ES-I3 (cell line): ENCODE data around the gene ATP5MC2.
"Not testable (repeated sequence)": the region's sequence is repeated elsewhere in the genome, so short reads cannot be mapped to it uniquely, and the experiment has no call there.

Experiments used
- H3K36me3 ChIP-seq: 2 replicates; pipeline ENCODE4 v1.6.1; 2013; ENCODE audit warnings: mild to moderate bottlenecking, low read length, control low read depth, moderate library complexity; ENCODE audit not compliant: insufficient read depth
- H3K4me1 ChIP-seq: 2 replicates; pipeline ENCODE4 v1.6.1; 2013; ENCODE audit warnings: mild to moderate bottlenecking, control low read depth, low read length; ENCODE audit not compliant: insufficient read depth
- H3K9ac ChIP-seq: 2 replicates; pipeline ENCODE4 v1.6.1; 2013; ENCODE audit warnings: low read depth, mild to moderate bottlenecking, low read length, moderate library complexity
- H3K9me3 ChIP-seq: 2 replicates; pipeline ENCODE4 v1.6.1; 2013; ENCODE audit warnings: mild to moderate bottlenecking, low read length, moderate library complexity; ENCODE audit not compliant: control insufficient read depth, insufficient read depth

The ATP5MC2 gene

DNA sequence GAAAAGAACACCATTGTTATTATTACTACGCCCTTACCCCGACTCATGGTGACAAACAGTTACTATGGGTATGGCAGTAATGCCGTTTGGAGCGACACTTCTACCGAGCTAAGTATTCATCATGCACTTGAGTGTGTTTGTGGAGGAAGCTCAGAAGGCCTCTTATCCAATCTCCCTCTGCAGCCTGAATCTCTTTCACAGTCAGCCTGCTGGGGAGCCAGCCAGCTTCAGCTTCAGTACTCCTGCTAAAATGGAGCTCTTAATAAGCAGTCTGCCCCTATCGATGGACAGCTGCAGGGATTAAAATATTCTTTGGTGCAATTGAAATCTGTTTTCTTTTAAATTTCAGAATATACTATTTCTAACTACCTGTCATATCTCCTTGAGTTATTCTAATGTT is 24.7 kb upstream of the ATP5MC2 start:
- H3K9ac ChIP-seq = no peak overlapping the region
- H3K4me1 ChIP-seq = no peaks in the 10 kb centered on the region
- no peaks in the 10 kb centered on the region for H3K9me3 ChIP-seq
- H3K36me3 ChIP-seq = no peaks in the 10 kb centered on the region

DNA sequence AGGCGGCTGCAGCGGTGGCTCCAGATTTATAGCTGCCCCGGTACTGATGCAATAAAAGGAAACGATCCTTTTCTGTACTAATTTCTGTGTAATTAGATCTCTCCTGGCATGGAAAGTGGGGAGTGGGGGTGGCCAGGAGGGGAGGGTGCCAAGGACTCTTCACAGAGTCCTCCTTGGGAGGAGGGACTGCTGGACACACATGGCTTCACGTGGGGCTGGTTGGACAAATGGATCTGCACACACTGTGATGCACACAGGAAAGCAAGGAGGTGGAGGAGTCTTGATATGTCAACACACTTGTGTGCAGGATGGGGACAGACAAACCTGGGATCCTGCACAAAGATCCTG is 23.8 kb upstream of the ATP5MC2 start:
- Histone ChIP-seq H3K36me3 (no peaks in the 10 kb centered on the region), H3K4me1 (no peaks in the 10 kb centered on the region), H3K9me3 (no peaks in the 10 kb centered on the region), H3K9ac (no peak overlapping the region)

DNA sequence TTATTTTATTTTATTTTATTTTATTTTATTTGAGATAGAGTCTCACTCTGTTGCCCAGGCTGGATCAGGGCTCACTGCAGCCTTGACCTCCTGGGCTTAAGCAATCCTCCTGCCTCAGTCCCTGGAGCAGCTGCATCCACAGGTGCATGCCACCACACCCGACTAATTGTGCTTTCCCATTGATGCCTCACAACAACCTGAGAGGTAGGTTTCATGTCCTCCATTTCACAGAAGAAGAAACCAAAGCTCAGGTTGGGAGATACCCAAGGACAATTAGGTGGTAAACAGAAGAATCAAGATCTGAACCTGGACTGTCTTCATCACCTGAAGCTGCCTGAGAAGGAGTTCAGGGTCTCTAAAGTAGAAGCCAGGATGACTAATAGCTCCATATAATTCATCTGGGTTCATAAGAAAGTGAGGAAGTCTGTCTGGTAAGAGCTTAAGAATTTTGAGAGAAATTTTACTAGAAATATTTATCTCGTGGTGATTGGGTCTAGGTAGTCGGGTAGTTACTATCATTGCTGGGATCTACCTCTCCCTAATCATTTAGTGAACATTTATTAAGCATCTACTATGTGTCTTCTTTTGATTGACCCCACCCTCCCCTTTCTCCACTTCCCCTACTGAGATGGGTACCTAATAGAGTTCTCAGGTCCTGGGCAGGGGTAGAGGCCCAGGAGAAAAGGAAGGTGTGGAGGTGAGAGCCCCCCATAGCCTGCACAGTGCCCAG is 23.2 kb upstream of the ATP5MC2 start:
- Histone ChIP-seq H3K4me1 (no peaks in the 10 kb centered on the region; the same call in 1 of the 2 replicates), H3K9me3 (no peaks in the 10 kb centered on the region), H3K9ac (no peak overlapping the region), H3K36me3 (no peaks in the 10 kb centered on the region)

DNA sequence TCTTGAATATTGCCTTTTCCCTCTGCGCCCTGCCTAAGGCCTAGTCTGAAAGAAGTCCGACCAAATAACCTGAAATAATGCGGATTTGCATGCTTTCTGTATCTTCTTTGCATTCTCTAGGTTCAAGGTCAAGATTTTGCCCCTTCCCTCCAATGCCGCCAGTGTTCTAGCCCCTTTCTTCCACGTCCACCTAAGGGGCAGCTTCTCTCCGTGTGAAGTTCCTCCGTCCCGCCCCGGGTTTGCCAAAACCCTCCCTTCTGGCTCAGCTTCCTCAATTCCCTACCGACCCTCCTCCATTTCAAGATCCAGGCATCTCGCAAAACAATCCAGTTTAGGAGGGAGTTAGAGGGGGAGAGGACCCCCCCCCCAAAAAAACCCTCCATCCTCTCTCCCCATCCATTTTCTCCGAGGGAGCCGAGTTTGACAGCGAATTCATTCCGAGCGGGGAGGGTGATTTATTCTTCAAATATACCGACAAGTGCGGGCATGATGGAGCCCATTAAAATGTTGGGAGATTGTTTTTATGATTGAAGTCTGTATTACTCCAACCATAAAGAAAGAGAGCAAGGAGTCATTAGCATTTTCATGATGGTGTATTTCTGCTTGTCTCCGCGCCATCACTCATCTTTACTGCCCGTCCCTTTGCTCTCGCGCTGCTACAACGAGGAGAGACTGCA is 20.9 kb upstream of the ATP5MC2 start:
- no peaks in the 10 kb centered on the region for H3K36me3 ChIP-seq
- H3K9ac ChIP-seq = peak overlapping the region; percentile 59
- no peaks in the 10 kb centered on the region for H3K9me3 ChIP-seq
- no peaks in the 10 kb centered on the region; the same call in 1 of the 2 replicates for H3K4me1 ChIP-seq

DNA sequence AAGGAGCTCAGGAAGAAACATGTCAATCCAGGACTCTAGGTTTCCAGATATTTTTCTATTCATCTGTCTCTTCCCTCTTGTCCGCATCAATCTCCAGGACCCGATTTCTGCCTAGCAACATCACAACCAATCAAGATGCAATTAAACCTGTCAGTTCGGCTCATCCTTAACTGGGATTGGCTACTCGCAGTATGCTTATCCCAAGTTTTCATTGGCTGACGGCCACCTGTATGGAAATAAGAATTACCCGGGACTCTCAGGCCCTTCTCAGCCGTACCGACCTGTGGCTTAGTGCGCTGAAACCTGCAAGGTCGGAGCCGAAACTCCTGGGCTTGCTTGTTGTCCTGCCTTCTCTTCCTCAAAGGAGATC is 20.4 kb upstream of the ATP5MC2 start:
- no peaks in the 10 kb centered on the region; the same call in 1 of the 2 replicates for H3K4me1 ChIP-seq
- H3K9ac ChIP-seq = peak overlapping the region; percentile 59
- no peaks in the 10 kb centered on the region for H3K9me3 ChIP-seq
- no peaks in the 10 kb centered on the region for H3K36me3 ChIP-seq

DNA sequence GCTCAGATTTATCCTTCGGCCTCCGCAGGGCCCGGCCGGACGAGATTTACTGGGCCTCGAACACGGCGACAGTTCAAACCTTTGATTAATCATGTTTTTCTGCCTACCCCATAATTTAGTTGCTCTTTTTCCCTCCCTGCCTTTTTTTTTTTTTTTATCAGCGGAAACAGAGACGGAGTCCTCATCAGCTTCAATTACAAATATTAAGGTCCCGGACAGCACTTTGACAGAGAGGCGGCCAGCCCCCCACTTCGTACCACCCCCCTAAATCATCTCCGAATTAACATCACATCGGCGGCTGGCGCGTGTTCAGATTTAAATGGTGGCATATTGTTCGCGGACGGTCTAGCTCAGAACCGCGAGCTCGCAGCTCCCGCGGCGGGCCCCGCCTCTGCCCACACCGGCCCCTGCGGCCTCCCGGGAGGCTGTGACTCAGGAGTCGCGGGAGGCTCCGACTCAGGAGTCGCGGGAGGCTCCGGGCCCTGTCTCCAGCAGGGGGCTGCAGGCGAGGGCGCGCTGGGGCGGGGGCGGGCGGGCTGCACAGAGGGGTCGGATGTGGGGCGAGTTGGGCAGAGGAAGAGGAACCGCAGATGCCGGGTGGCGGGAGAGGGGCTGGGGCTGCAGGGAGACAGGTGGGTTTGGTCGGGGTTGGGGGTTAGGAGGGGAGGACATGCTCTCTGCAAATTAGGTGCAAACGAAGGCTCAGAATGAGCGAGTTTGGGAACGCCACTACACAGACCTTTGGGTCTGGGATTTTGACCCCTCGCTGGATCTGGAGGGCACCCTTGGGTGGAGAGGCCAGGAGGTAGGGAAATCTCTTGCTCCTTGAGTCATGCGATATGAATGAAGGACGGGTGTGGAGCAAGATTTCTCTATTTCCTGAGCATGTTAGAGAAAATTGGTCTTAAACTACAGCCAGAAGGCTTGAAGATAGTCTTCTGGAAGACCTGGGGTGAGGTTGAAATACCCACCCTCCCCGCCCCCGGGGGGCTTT is 19.6 kb upstream of the ATP5MC2 start:
- no peaks in the 10 kb centered on the region; the same call in 1 of the 2 replicates for H3K4me1 ChIP-seq
- no peaks in the 10 kb centered on the region for H3K36me3 ChIP-seq
- H3K9me3 ChIP-seq = no peaks in the 10 kb centered on the region
- peak overlapping the region; percentile 59 for H3K9ac ChIP-seq

DNA sequence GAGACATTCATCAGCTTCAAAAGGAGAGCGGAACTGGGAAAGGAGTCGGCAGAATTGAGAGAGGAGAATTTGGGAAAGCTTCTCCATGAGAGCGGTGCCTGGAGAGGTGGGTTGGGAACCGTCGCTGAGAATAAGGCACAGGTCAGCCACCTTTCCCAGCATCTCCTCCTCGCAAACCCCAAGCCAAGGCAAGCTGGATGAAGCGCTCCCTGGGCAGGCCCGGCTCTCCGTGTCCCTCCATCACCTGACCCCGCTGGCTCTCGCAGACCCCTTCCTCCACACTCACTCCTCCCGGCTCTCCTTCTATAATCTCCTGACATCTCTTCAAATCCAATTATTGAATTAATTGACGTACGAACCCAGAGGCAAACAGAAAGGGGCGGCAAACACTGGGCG is 18.9 kb upstream of the ATP5MC2 start:
- Histone ChIP-seq H3K36me3 (no peaks in the 10 kb centered on the region), H3K4me1 (no peaks in the 10 kb centered on the region; the same call in 1 of the 2 replicates), H3K9ac (peak overlapping the region; percentile 59; the same call in 1 of the 2 replicates), H3K9me3 (no peaks in the 10 kb centered on the region)

DNA sequence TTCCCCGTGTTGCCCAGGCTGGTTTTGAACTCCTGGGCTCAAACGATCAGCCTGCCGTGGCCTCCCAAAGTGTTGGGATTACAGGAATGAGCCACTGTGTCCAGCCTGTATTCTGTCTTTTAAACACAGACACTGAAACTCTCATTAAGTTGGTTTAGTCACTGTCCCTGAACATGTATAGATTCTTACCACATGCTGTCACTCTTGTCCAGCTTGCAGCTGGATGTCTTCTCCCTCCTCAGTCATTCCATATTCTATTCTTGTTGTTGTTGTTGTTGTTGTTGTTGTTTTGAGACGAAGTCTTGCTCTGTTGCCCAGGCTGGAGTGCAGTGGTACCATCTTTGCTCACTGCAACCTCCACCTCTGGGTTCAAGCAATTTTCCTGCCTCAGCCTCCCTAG is 12.3 kb upstream of the ATP5MC2 start:
- H3K4me1 ChIP-seq = no peaks in the 10 kb centered on the region
- H3K9ac ChIP-seq = no peak overlapping the region
- H3K36me3 ChIP-seq = no peaks in the 10 kb centered on the region
- H3K9me3 ChIP-seq = no peaks in the 10 kb centered on the region

DNA sequence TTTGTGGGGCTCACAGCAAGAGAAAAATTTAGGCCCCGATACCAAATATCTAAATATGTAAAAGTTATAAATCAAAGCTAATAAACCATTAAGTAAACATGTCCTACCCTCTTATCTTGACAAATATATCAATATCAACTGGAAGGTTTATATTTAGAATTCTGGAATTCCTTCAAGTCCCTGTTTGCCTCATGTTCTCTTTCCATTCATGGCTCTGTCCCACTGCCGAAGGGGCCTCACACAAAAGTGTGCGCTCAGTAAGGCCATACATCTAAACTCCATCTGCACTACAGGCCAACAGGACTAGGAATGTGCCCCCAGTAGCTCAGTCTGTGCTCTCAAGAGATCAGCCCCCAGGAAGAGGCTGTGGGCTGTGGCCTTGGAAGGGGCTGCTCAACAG is 10.6 kb upstream of the ATP5MC2 start:
- no peak overlapping the region for H3K9ac ChIP-seq
- no peaks in the 10 kb centered on the region for H3K9me3 ChIP-seq
- H3K4me1 ChIP-seq = no peaks in the 10 kb centered on the region
- no peaks in the 10 kb centered on the region for H3K36me3 ChIP-seq

DNA sequence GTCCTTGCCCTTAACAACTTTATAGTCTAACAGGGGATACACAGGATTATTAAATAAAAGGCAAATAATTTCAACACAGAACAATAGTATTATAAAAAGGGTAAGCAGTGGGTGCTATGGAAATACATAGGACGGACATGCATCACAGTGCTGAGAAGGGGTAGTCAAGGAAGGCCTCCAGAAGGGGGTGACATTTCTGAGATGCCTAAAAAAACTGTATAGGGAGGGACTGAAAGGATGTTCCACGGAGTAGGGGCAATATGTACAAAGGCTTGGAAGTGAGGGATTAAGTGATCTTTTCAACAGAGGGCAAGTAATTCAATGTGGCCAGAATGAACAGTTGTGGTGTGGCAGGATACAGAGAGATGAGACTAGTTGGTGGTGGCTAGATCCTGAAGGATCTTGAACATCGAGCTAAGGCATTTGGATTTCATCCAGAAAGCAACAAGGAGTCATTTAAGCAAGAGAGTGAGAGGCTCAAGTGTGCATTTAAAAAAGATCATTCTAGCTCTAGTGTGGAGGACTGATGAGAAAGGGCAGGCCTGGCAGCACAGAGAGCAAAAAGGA is 8.9 kb upstream of the ATP5MC2 start:
- Histone ChIP-seq H3K9ac (no peak overlapping the region), H3K4me1 (no peaks in the 10 kb centered on the region), H3K36me3 (no peaks in the 10 kb centered on the region)

DNA sequence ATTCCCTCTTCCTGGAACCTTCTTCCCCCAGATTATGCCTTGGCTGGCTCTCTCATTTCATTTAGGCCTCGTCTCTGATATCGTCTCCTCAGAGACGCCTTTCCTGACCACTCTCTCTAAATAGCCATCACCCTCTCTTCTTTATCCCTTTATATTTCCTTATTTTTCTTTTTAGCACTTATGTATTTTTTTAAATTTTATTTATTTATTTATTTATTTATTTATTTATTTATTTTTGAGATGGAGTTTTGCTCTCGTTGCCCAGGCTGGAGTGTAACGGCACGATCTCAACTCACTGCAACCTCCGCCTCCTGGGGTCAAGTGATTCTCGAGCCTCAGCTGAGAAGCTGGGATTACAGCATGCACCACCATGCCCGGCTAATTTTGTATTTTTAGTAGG is 8.1 kb upstream of the ATP5MC2 start:
- H3K9me3 ChIP-seq = no peaks in the 10 kb centered on the region
- no peak overlapping the region for H3K9ac ChIP-seq
- H3K36me3 ChIP-seq = no peaks in the 10 kb centered on the region

More for the DNA sequence above, 8.9 kb upstream of the ATP5MC2 start:
- H3K9me3 ChIP-seq = no peaks in the 10 kb centered on the region

DNA sequence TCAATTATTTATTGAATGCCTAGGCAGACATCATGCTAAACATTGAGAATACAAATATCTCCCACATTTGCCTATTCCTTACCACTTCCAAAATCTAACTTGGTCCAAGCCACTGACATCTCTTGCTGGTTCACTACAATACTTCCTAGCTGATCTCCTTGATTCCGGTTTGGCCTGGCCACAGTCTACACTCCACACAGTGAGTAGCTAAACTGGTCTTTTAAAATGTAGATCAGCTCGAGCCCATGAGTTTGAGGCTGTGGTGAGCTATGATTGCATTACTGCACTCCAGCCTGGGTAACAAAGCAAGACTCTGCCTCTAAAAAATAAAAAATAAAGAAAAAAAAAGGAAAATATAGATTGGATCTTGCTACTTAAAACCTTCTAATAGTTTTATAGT is 7.6 kb upstream of the ATP5MC2 start:
- H3K9ac ChIP-seq = no peak overlapping the region
- no peaks in the 10 kb centered on the region for H3K36me3 ChIP-seq
- H3K9me3 ChIP-seq = no peaks in the 10 kb centered on the region
- H3K4me1 ChIP-seq = no peaks in the 10 kb centered on the region

More for the DNA sequence above, 8.1 kb upstream of the ATP5MC2 start:
- H3K4me1 ChIP-seq = no peaks in the 10 kb centered on the region

DNA sequence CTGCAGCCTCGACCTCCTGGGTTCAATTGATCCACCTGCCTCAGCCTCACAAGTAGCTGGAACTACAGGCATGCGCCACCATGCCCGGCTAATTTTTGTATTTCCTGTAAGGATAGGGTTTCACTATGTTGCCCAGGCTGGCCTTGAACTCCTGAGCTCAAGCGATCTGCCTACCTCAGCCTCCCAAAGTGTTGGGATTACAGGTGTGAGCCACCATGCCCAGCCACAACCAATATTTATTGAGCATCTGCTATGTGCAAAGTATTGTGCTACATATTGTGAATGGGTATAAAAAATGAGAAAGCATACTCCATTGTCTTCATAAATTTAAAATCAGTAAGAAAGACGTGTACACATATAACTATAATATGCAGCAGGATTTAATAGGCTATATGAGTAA is 4.2 kb upstream of the ATP5MC2 start:
- H3K36me3 ChIP-seq, H3K9ac ChIP-seq, H3K9me3 ChIP-seq, H3K4me1 ChIP-seq: not testable (repeated sequence)

DNA sequence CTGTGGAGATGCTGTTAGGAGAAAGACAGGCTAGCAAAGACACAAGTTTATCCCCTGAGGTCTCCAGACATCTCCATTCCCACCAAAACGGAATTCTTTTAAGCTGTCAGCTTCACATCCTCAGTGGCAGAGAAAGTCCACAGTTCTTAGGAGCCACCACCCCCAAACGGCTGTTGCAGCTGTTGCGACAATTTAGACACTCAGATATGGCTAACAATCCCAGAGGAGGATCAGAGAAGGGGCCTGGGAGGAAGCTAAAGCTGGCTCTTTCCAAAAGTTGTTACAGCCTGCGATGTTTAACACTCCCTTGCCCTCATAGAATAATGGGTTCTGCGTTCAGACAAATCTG is 1.9 kb upstream of the ATP5MC2 start:
- Histone ChIP-seq H3K9ac (peak overlapping the region; percentile 66), H3K9me3 (no peaks in the 10 kb centered on the region), H3K36me3 (0 out of 2 replicates have a peak, but pooled peaks cover 14% of the 10 kb centered on the region), H3K4me1 (peaks cover 11% of the 10 kb centered on the region)
